Esophagus squamous epithelium (tissue), 4 donors: ENCODE results near the gene PPM1L.

Source experiments
- CTCF ChIP-seq, 6 experiments: fragments of 450-650 bp in 4 of 6; fragments of 200-600 bp in 2 of 6; sonication (generic) in 2 of 6; IDR thresholded peaks; one replicate each; pipeline ENCODE4 v1.5.1; 2016 to 2019; ENCODE audit warnings: antibody characterized with exemption in 6 of 6, mild to moderate bottlenecking in 4 of 6, moderate library complexity in 4 of 6
- POLR2A ChIP-seq, 4 donors: fragments of 450-650 bp; IDR thresholded peaks; one replicate each; pipeline ENCODE4 v1.6.1; 2017; ENCODE audit warnings: antibody characterized with exemption in 4 of 4, mild to moderate bottlenecking in 4 of 4, moderate library complexity in 3 of 4

GRCh38 chr3:160779040-160779439, 23.0 kb downstream of the PPM1L start:
- TF ChIP-seq CTCF (IDR thresholded peaks at IDR 0.05) (no peak), POLR2A (IDR thresholded peaks at IDR 0.05) (no peak)
